NCI-H187 (cell line): Measurements from ENCODE around the gene LRRC45.

Source experiments
- DNase-seq, 2 experiments: peaks; one replicate each; lab custom pipeline; 2025; lab: John Stamatoyannopoulos, UW

The LRRC45 gene

GRCh38 chr17:82019690-82020571 lies 3.2 kb upstream of the LRRC45 start:
- DNase-seq = no peak

GRCh38 chr17:82020572-82021106 lies 2.5 kb upstream of the LRRC45 start:
- no peak for DNase-seq

DNA sequence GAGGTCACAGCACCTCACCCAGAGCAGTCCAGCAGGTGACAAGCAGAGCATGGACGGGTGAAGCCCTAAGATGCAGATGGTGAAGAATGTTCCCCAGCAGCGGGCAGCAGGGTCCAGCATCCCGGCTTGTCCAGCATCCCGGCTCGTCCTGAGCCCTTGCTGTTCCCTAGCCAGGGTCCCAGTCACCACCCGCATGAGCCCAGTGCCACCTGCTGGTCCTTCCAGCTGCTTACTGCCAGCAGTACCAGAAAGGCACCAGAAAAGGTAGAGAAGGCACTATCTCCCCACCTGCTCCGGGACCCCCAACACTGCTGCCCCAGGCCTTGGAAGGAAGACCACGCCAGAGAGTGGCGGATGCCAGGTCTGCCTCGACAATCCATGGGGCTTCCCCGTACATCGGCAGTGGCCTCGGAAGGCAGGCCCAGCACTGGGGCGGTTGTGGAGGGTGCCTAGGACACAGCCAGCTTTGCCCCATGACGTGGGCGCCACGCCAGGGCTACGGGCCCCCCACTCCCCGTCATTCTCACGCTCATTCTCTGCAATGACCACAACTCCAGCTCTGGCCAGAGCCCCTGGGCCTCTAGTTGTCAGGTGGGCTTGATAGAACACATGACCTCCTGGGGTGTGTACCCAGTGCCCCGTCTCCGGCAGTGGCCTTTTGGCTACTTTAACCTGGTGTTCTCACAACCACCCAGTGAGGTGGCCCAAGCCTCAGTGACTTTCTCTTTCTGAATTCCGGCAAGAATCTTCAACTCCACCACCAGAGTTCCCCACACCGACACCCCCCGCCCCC lies 1.8 kb upstream of the LRRC45 start:
- no peak for DNase-seq

DNA sequence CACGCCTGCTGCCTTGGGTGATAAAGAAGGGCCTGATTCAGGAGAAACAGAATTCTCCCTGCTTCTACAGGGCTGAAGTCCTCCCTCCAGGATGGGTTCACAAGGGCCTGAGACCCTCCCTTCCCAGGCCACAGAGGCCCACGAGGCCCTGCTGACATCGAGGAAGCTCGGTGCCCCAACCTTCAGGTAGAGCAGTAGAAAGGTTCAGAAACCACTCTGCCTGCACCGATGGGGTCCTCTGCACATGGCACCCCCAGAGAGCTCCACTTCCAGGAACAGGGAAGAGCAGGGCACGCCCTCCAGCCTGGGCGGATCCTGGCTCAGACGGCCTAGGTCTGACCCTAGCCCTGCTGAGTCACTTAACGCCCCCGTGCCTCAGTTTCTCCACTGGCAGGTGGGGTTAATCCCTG lies 1.2 kb upstream of the LRRC45 start:
- DNase-seq = no peak

DNA sequence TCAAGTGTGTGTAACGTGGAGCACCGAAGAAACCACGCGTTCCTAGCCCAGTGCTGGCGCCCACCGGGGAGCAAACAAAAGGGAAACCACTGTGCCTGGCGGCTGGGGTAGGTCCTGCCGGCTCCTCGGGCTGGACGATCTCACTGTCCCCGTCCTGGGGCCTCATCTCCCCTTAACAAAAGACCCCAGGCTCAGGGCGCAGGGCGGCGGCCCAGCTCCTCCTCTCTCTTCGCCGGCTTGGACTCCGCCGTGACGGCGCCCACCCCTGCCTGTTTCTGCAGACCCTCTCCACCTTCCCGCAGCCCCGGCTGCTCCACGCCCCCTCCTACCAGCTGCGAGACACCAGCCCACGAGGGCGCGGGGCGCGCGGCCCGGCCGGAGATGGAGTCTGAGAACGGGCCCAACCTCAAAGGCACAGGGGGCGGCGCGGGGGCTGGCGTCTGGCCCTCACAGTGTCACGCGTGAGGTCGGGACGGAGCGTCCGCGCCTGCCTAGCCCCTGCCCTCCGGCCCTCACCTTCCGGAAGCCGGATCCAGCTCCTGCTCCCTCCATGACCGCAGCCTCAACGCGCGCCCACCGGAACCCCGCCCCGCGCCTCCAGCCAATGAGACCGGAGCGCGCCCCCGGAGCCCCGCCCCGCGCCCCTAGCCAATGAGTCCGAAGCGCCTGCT lies 660 bp upstream of the LRRC45 start, which contains the start of gene CENPX:
TSS of gene CENPX (minus strand) at position 569 of the 671 bp plus-strand sequence. CDS start at position 552, 17 bp downstream.
- no peak for DNase-seq

GRCh38 chr17:82023447-82024241 lies 539 bp downstream of the LRRC45 start:
- DNase-seq = no peak

GRCh38 chr17:82024859-82025258 lies 1.8 kb downstream of the LRRC45 start:
- no peak for DNase-seq

GRCh38 chr17:82025401-82026107 lies 2.4 kb downstream of the LRRC45 start:
- DNase-seq = no peak

GRCh38 chr17:82028246-82028645 lies 5.1 kb downstream of the LRRC45 start:
- DNase-seq = no peak

DNA sequence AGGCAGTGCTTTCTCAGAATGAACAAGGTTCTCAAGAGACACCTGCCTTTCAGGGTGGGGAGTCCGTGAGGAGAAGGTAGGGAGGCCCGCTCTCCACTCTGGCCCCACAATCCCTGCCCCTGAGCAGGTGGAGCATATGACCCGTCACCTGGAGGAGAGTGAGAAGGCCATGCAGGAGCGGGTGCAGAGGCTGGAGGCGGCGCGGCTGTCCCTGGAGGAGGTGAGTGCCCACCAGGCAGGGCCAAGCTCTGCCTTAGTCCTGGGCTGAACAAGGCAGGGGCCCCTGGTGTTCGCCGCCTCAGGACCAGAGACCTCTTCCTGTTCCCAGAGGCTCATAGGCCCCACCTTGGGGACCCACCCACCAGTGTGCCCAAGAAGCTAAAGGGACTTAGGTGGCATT lies 5.9 kb downstream of the LRRC45 start:
- DNase-seq = no peak

GRCh38 chr17:82029391-82029790 lies 6.3 kb downstream of the LRRC45 start:
- DNase-seq = no peak

DNA sequence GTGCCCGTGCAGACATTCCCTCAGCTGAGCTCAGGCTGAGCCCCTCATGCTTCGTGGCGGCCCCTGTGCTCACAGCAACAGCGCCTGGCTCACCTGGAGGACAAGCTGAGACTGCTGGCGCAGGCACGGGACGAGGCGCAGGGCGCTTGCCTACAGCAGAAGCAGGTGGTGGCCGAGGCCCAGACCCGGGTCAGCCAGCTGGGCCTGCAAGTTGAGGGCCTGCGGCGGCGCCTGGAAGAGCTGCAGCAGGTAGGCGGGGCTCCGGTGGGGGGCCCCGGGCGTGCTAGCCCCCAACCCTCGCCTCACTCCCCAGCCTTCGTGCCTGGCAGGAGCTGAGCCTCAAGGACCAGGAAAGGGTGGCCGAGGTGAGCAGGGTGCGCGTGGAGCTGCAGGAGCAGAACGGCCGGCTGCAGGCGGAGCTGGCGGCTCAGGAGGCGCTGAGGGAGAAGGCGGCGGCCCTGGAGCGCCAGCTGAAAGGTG lies 6.9 kb downstream of the LRRC45 start:
- no peak for DNase-seq

- peak; percentile 40 to 50 for DNase-seq
Measured at GRCh38 chr17:82030470-82031302, 7.6 kb downstream of the LRRC45 start.

- peak in 1 of 2 experiments; percentile 42 for DNase-seq
Measured at GRCh38 chr17:82031303-82031884, 8.3 kb downstream of the LRRC45 start, which contains the start of gene RAC3. Gene RAC3 (plus strand): TSS chr17:82031678. CDS start chr17:82031762, 84 bp downstream.

- DNase-seq = peak in 1 of 2 experiments; percentile 41
Measured at GRCh38 chr17:82031885-82032627, 9.0 kb downstream of the LRRC45 start.

GRCh38 chr17:82033359-82034085 lies 10.4 kb downstream of the LRRC45 start:
- DNase-seq = no peak

- no peak for DNase-seq
Measured at GRCh38 chr17:82034371-82035011, 11.4 kb downstream of the LRRC45 start.
